Thoracic aorta (tissue), 2 donors: ENCODE results near the gene KIF7. TPM values are rescaled to one million over a fixed set of nuclear protein-coding genes. Genes with fewer than 3 reads are reported as not detected.

Experiments used
- ATAC-seq: fragments of 150-250 bp; one replicate; pipeline ENCODE4 v1.8.0; 2017; ENCODE audit warnings: low read depth; ENCODE audit not compliant: insufficient number of reproducible peaks, low FRiP score
- DNase-seq: peaks from one replicate; pipeline ENCODE4 v3.0.0-alpha.2; 2020; ENCODE audit warnings: low spot score
- H3K27ac ChIP-seq, 2 donors: fragments of 200-600 bp; sonication (generic); 1 replicate in 1 of 2; 2 replicates in 1 of 2; pipeline ENCODE4 v1.5.1; 2016; ENCODE audit warnings: mild to moderate bottlenecking in 2 of 2, moderate library complexity in 2 of 2
- H3K27me3 ChIP-seq: fragments of 200-600 bp; sonication (generic); replicated peaks from 2 replicates; pipeline ENCODE4 v1.6.0; 2016; ENCODE audit warnings: mild to moderate bottlenecking; ENCODE audit not compliant: insufficient read depth
- H3K36me3 ChIP-seq: fragments of 200-600 bp; sonication (generic); one replicate; pipeline ENCODE4 v1.5.1; 2016
- H3K4me1 ChIP-seq, 2 donors: fragments of 200-600 bp; sonication (generic); 1 replicate in 1 of 2; 2 replicates in 1 of 2; pipeline versions ENCODE4 v1.5.1 to v1.6.0; 2016; ENCODE audit warnings: low read depth in 2 of 2, mild to moderate bottlenecking in 1 of 2; ENCODE audit not compliant: control insufficient read depth in 1 of 2
- H3K4me3 ChIP-seq: fragments of 200-600 bp; sonication (generic); 2 replicates; pipeline ENCODE4 v1.5.1; 2016; ENCODE audit warnings: mild to moderate bottlenecking
- H3K9me3 ChIP-seq: fragments of 200-600 bp; sonication (generic); 2 replicates; pipeline ENCODE4 v1.5.1; 2016
- total RNA-seq, 2 donors: library from RNA; depleted of rRNA; stranded (reverse); fragments of >200 nt; gene quantifications; one replicate each; pipeline versions ENCODE4 v1.1.0 to v1.2.3, GENCODE V29; 2016
- TF ChIP-seq, protein P1 (sequence below): fragments of 200-600 bp; sonication (generic); IDR thresholded peaks from one replicate; pipeline ENCODE4 v1.5.1; 2019; ENCODE audit warnings: antibody characterized with exemption

Gene KIF7
- total RNA-seq, 2 donors from 2014 or later = 26.4 to 28.4 TPM

DNA sequence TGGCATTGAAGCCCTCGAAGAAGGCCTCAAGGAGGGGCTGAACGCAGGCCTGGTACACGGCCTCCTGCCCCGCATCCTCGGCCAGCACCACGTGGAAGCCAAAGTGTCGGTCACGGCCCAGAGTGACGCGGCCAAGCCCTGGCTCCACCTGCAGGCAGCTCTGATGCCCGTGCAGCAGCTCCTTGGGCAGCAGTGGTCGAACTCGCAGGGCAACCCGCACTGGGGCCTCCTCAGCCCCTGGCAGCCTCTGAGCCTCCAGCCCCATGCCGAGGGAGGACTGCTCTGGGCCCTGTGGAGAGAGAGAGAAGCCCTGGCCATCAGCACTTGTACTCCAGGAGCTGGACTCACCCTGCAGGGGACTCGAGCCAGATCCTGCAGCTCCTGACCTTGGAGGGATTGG lies 2.6 kb downstream of the KIF7 start:
- H3K4me1 ChIP-seq = peaks cover 5 to 17% of the 10 kb centered on the region in 2 donors
- H3K36me3 ChIP-seq = no peaks in the 10 kb centered on the region
- DNase-seq (no peak), ATAC-seq (no peak)
- no peak overlapping the region for H3K27ac ChIP-seq
- no peak overlapping the region for H3K4me3 ChIP-seq
- H3K27me3 ChIP-seq = no peaks in the 10 kb centered on the region
- no peaks in the 10 kb centered on the region for H3K9me3 ChIP-seq
- TF ChIP-seq, protein P1, sequence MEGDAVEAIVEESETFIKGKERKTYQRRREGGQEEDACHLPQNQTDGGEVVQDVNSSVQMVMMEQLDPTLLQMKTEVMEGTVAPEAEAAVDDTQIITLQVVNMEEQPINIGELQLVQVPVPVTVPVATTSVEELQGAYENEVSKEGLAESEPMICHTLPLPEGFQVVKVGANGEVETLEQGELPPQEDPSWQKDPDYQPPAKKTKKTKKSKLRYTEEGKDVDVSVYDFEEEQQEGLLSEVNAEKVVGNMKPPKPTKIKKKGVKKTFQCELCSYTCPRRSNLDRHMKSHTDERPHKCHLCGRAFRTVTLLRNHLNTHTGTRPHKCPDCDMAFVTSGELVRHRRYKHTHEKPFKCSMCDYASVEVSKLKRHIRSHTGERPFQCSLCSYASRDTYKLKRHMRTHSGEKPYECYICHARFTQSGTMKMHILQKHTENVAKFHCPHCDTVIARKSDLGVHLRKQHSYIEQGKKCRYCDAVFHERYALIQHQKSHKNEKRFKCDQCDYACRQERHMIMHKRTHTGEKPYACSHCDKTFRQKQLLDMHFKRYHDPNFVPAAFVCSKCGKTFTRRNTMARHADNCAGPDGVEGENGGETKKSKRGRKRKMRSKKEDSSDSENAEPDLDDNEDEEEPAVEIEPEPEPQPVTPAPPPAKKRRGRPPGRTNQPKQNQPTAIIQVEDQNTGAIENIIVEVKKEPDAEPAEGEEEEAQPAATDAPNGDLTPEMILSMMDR = no peak

- TF ChIP-seq, protein P1 = no peak
- Histone ChIP-seq H3K27me3 (no peaks in the 10 kb centered on the region), H3K4me3 (no peak overlapping the region), H3K27ac (no peak overlapping the region), H3K4me1 (peaks cover 5 to 22% of the 10 kb centered on the region in 2 donors), H3K9me3 (no peaks in the 10 kb centered on the region), H3K36me3 (no peaks in the 10 kb centered on the region)
- DNase-seq (no peak), ATAC-seq (no peak)
Observed at GRCh38 chr15:89652131-89652530, 3.1 kb downstream of the KIF7 start.

DNA sequence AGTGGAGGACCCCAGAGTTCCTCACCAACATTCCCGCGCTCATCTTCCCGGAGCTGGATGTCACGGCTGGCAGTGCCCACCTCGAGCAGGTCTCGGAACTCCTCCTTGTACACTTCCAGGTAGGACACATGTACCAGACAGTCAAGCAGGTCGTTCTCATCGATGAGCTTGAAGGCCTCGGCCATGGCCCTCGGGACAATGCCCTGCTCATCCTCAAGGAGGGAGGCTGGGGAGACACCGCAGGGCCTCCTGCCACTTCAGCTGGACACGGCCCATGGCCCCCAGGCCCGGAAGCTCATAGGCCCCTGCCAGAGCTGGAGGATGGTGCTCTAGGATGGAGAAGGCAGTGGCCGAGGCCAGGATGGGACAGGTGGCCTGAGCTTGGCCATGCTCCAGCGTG lies 5.6 kb downstream of the KIF7 start:
- Histone ChIP-seq H3K27me3 (no peaks in the 10 kb centered on the region), H3K4me3 (no peak overlapping the region), H3K27ac (no peak overlapping the region), H3K9me3 (no peaks in the 10 kb centered on the region), H3K4me1 (peaks cover 4 to 22% of the 10 kb centered on the region in 2 donors), H3K36me3 (no peaks in the 10 kb centered on the region)
- DNase-seq = no peak
- TF ChIP-seq, protein P1 = no peak
- ATAC-seq = no peak

DNA sequence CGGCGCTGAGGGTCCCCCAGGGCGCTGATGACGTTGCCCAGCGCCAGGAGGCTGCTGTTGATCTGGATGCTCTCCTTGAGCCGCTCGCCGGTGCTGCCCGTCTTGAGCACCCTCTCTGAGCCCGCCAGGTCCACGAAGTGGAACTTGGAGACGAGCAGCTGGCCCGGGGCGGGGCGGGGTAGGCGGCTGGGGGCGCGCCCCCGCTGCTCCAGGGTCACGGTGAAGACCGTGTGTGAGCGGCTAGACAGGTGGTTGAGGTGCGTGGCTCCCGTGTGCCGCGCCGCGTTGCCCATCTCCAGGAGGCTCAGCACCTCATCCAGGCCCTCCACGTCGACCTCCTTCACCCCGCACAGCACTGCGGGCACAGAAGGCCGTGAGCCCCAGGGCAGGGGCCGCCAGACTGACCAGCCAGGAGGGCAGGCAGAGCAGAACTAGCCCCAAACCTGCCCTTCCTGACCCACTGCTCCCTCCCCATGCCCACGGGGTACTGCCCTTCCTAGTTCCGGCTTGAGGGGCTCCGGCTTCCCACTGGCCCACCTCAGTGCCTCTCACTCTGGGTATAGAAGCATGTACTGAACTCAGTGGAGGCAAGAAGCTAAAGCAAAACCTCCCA lies 6.1 kb downstream of the KIF7 start:
- Histone ChIP-seq H3K36me3 (no peaks in the 10 kb centered on the region), H3K4me3 (no peak overlapping the region), H3K4me1 (peaks cover 0 to 16% of the 10 kb centered on the region in 2 donors), H3K9me3 (no peaks in the 10 kb centered on the region), H3K27ac (no peak overlapping the region), H3K27me3 (no peaks in the 10 kb centered on the region)
- TF ChIP-seq, protein P1 = no peak
- ATAC-seq (no peak), DNase-seq (no peak)

GRCh38 chr15:89648106-89649012 lies 6.9 kb downstream of the KIF7 start:
- Histone ChIP-seq H3K27me3 (no peaks in the 10 kb centered on the region), H3K9me3 (no peaks in the 10 kb centered on the region), H3K4me1 (peaks cover 0 to 14% of the 10 kb centered on the region in 2 donors), H3K36me3 (peaks cover 2% of the 10 kb centered on the region), H3K4me3 (no peak overlapping the region), H3K27ac (no peak overlapping the region)
- DNase-seq (no peak), ATAC-seq (no peak)
- TF ChIP-seq, protein P1 = no peak
